BJ (cell line): ENCODE data around the gene KIAA0513. TPM values are rescaled to one million over a fixed set of nuclear protein-coding genes. Genes with fewer than 3 reads are reported as not detected.

ENCODE experiments used
- CTCF ChIA-PET: fragments of 350-600 bp; formaldehyde crosslinking; extraction: SDS; loops from one replicate; lab custom pipeline; 2021; ENCODE audit warnings: antibody characterized with exemption, inconsistent platforms; lab: Yijun Ruan, JAX
- POLR2A ChIA-PET: fragments of 300-600 bp; sonication (Branson Sonifier 250); formaldehyde crosslinking; extraction: SDS; loops from one replicate; lab custom pipeline; 2021; ENCODE audit warnings: antibody characterized with exemption; lab: Charles Lee
- DNase-seq: peaks from one replicate; pipeline ENCODE4 v3.0.0-alpha.2; 2011; ENCODE audit warnings: low read depth
- H3K27me3 ChIP-seq: 2 replicates; pipeline ENCODE4 v1.6.0; 2011; ENCODE audit warnings: low read length; ENCODE audit not compliant: control insufficient read depth, insufficient read depth
- H3K36me3 ChIP-seq: 2 replicates; pipeline ENCODE4 v1.5.1; 2011; ENCODE audit warnings: low read length; ENCODE audit not compliant: control insufficient read depth, insufficient read depth
- H3K4me3 ChIP-seq: 2 replicates; pipeline ENCODE4 v1.5.1; 2011; ENCODE audit warnings: low read depth, mild to moderate bottlenecking, control low read depth, low read length
- polyA plus RNA-seq: library from polyadenylated mRNA; depleted of rRNA; stranded (reverse); fragments of >200 nt; gene quantifications from 2 replicates; pipeline ENCODE4 v1.2.3, GENCODE V29; 2011
- TF ChIP-seq, protein P1 (sequence below): IDR thresholded peaks from 2 replicates; pipeline ENCODE4 v1.5.1; 2011; ENCODE audit warnings: low read depth, mild to moderate bottlenecking, control low read depth, inconsistent platforms, low read length, moderate library complexity; ENCODE audit not compliant: insufficient read depth

The KIAA0513 gene
- polyA plus RNA-seq, 1 experiment, result 6.6 TPM

DNA sequence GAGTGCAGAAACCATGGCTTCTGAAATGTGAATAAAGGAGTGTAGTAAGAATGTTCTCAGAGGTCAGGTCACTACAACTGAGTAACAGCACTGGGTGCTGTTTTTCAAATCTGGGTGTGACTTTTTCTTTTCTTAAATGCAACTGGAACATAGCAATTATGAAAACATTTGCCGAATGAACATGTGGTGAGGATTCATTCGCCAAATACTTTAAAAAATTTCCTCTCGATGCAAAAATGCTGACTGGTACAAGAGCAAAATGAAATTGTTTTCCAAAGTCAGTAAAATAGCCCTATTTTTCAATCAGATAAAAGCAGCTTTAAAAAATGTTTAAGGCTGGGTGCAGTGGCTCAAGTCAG is 34.9 kb upstream of the KIAA0513 start:
- Histone ChIP-seq H3K27me3 (no peaks in the 10 kb centered on the region), H3K4me3 (no peak overlapping the region), H3K36me3 (peaks cover 15% of the 10 kb centered on the region)
- ChIA-PET CTCF (interaction anchor here (1.1 kb wide), 1 partner anchor 22 kb away, joined by 5 read pairs; no protein-coding TSS in a partner anchor), POLR2A (no interaction called here)
- TF ChIP-seq, protein P1, sequence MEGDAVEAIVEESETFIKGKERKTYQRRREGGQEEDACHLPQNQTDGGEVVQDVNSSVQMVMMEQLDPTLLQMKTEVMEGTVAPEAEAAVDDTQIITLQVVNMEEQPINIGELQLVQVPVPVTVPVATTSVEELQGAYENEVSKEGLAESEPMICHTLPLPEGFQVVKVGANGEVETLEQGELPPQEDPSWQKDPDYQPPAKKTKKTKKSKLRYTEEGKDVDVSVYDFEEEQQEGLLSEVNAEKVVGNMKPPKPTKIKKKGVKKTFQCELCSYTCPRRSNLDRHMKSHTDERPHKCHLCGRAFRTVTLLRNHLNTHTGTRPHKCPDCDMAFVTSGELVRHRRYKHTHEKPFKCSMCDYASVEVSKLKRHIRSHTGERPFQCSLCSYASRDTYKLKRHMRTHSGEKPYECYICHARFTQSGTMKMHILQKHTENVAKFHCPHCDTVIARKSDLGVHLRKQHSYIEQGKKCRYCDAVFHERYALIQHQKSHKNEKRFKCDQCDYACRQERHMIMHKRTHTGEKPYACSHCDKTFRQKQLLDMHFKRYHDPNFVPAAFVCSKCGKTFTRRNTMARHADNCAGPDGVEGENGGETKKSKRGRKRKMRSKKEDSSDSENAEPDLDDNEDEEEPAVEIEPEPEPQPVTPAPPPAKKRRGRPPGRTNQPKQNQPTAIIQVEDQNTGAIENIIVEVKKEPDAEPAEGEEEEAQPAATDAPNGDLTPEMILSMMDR, result no peak
- no peak for DNase-seq

DNA sequence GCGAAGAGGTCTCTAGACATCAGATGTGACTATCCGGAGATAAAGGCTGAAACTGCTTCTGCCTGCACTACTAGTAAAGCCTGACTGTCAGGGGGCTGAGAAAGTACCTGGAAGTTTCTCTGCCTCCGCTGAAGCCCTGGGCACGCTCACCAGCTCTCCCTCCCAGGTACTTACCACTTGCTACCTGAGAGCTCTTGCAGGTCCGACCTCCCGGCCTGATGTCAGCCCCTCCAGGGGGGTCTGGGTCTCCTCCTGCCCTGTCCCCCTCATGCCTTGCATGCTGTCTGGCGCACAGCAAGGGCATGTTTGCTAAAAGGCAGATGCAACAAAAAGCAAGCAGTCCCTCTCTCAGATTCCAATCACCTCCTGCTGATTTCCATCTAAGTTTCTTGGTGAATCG is 33.7 kb upstream of the KIAA0513 start:
- ChIA-PET CTCF (interaction anchor here (0.6 to 1.4 kb wide), 4 partner anchors 8 to 34 kb away, joined by 3 to 10 read pairs (median 4); partner anchors contain the start of gene KIAA0513), POLR2A (no interaction called here)
- H3K36me3 ChIP-seq, result peaks cover 10% of the 10 kb centered on the region
- TF ChIP-seq, protein P1, result no peak
- H3K27me3 ChIP-seq, result no peaks in the 10 kb centered on the region
- no peak for DNase-seq
- no peak overlapping the region for H3K4me3 ChIP-seq

DNA sequence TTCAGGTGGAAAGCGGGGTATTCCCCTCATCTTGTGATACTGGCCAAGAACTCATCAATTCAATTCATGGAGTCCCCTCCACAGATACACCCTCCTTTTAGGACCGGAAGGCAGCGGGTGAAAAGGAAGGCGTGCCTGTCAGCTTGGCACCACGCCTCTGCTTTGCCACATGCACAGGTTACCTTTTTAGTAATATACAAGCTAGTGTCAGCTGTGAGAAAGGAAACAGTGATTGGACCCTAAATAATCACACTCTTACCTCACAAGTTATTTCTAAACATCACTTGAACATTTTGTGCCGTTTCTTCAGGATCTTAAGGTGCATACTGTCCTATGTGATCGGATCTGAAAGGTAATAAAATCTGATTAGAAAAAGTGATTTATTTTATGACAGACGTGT is 31.9 kb upstream of the KIAA0513 start:
- no peak for DNase-seq
- CTCF ChIA-PET, result interaction anchor here (0.7 to 1.2 kb wide), 2 partner anchors 31 to 91 kb away, joined by 3 to 4 read pairs; no protein-coding TSS in a partner anchor
- H3K27me3 ChIP-seq, result no peaks in the 10 kb centered on the region
- POLR2A ChIA-PET, result no interaction called here
- no peak overlapping the region for H3K4me3 ChIP-seq
- peaks cover 5% of the 10 kb centered on the region for H3K36me3 ChIP-seq
- TF ChIP-seq, protein P1, result no peak

DNA sequence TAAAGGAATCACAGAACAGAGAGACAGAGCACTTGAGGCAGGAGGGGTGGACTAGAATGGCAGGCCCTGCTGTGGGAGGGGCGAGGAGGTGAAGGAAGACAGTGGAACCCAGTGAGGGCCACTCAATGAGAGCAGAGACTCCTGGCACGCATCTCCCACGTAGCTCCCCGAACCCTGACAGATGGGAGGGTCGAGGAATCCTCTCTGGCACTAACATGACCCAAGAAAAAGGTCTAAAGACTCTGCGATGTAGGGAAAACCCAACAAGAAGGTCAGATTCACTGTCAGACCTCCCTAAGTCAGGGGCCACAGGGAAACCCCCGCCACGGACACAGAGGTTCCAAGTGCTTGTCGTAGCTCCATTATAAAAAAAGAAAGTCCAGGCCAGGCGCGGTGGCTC is 31.2 kb upstream of the KIAA0513 start:
- CTCF ChIA-PET, result interaction anchor here (0.7 to 1.4 kb wide), 2 partner anchors 25 to 31 kb away, joined by 3 to 4 read pairs; no protein-coding TSS in a partner anchor
- DNase-seq, result no peak
- TF ChIP-seq, protein P1, result no peak
- Histone ChIP-seq H3K27me3 (no peaks in the 10 kb centered on the region), H3K4me3 (no peak overlapping the region), H3K36me3 (peaks cover 4% of the 10 kb centered on the region; the same call in 1 of the 2 replicates)
- POLR2A ChIA-PET, result interaction anchor here (0.6 kb wide), 1 partner anchor 1074 kb away, joined by 3 read pairs; no protein-coding TSS in a partner anchor

DNA sequence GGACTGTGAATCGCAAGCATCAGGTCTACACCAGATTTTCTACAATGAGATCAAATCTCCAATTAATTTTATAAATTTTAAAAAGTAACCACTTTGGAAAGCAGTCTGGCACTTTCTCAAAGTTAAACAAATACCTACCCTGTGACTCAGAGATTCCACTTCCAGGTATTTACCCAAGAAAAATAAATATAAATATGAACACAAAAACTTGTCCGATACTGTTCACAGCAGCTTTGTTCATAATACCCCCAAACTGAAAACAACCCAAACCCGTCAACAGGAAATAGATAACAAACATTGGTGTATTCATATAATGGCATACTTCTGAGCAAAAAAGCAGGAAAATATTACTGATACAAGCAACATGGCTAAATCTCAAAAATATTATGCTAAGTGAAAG is 28.4 kb upstream of the KIAA0513 start:
- TF ChIP-seq, protein P1, result no peak
- CTCF ChIA-PET, result interaction anchor here (1.2 to 1.3 kb wide), 2 partner anchors 9 to 10 kb away, joined by 3 to 4 read pairs; no protein-coding TSS in a partner anchor
- Histone ChIP-seq H3K4me3 (no peak overlapping the region), H3K36me3 (peaks cover 4% of the 10 kb centered on the region; the same call in 1 of the 2 replicates), H3K27me3 (no peaks in the 10 kb centered on the region)
- POLR2A ChIA-PET, result no interaction called here
- no peak for DNase-seq
